Mesenteric fat pad (tissue), 1 donor: ENCODE results near the gene KIF16B. TPM values are rescaled to one million over a fixed set of nuclear protein-coding genes. Genes with fewer than 3 reads are reported as not detected.
A peak's percentile ranks its signal among the peaks of the same experiment; 100 is the strongest.
"Not testable (repeated sequence)": the region's sequence is repeated elsewhere in the genome, so short reads cannot be mapped to it uniquely, and the experiment has no call there.

Experiments used
- DNase-seq: peaks from one replicate; pipeline ENCODE4 v3.0.0-alpha.2; 2020; ENCODE audit warnings: low spot score
- long read RNA-seq: library from polyadenylated mRNA; unstranded; transcript quantifications from one replicate; pipeline ENCODE4 v2.0.0, GENCODE V29; 2020
- total RNA-seq: library from RNA; stranded (reverse); fragmentation: NEBNext Ultra II Directional; extraction: Animal tissue kit (Norgen Biotek cat#: 25700); gene quantifications from one replicate; pipeline ENCODE4 v1.2.1, GENCODE V29; 2021
- donor health status: DM: yes; HTN: yes; CAD: no.

Gene KIF16B
- 19.7 TPM for total RNA-seq
- long read RNA-seq, partial matches to known transcripts, result 100 of 117 reads
- long read RNA-seq, other reads (novel, unspliced or antisense), result 17 of 117 reads

- DNase-seq, result peak; percentile 97
Measured at GRCh38 chr20:16573001-16573965, at the start of gene KIF16B. TSS of gene KIF16B (minus strand) at chr20:16573448. CDS start at chr20:16573275, 173 bp downstream.

DNA sequence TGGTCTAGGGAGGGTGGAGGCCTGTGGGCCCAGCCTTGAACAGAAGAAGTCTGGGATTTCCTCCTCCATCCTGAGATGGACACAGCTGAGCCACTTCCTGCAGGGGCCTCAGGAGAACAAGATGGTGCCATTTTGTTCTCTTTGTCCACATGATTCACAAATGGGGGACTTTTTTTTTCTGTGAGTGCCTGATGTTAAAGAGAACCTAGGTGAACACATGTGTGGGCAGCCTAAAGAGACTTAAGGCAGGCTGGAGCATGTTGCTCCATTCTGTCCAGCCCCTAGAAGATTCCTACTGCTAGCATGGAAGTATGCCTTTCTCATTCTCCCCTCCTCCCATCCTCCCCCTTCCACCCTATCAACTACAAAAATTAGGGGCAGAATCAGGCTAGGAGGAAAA is 49.3 kb upstream of the KIF16B start:
- no peak for DNase-seq

- no peak for DNase-seq
Measured at GRCh38 chr20:16621435-16622141, 48.3 kb upstream of the KIF16B start.

GRCh38 chr20:16620961-16621360 is 47.7 kb upstream of the KIF16B start:
- no peak for DNase-seq

- DNase-seq, result no peak
Measured at GRCh38 chr20:16619953-16620352, 46.7 kb upstream of the KIF16B start.

DNA sequence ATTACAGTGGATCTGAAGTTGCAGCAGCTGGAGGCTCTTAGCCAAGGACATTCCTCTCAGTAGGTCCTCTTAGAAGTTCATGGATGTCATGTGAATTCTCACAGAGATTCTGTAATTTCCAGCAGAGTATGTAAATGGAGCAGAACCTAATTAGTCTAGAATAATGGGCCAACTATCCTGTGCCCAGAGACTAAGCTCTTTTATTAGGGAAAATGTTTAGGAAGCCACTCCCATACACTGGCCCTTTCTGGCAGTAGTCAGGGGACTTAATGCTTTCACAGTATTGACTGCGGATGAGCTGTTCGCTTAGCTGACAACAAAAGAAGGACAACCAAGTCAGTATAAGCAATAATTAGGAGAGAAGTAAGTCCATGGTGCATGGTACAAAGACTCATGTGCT is 43.8 kb upstream of the KIF16B start:
- no peak for DNase-seq

DNA sequence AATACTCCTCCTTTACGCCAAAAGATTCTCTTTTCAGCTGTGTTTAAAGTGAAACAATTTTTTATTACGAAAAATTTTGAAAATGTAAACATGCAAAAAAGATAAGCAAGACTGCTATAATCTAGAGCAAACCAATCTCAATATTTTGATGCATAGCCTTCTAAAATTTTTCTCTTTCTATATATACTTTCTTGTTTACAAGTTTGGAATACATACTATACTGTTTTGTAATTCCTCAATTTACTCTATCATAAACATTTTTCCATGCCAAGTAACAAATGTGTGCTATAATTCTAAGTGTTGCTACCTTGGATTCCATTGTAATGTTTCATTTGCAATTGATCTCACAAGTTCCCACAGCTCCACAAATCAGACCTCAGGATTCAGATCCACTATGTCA is 43.1 kb upstream of the KIF16B start:
- DNase-seq, result no peak

DNA sequence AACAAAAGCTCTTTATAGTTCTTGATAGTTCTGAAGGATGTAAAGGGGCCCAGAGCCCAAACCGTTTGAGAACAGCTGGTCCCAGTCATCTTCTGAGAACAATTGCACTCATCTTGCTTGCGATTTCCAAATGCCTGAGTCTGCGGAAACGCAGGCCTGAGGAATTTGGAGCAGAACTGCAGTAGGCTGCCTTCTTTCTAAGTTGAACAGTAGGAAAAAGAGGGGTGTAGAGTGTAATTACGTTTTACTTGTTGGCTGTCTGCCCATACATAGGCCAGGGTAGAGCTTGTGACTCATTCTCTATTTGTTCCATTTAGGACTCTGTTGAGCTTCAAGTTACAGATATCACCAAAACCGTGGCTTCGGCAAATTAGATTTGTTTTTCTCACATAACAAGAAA is 42.0 kb upstream of the KIF16B start:
- DNase-seq, result no peak

DNA sequence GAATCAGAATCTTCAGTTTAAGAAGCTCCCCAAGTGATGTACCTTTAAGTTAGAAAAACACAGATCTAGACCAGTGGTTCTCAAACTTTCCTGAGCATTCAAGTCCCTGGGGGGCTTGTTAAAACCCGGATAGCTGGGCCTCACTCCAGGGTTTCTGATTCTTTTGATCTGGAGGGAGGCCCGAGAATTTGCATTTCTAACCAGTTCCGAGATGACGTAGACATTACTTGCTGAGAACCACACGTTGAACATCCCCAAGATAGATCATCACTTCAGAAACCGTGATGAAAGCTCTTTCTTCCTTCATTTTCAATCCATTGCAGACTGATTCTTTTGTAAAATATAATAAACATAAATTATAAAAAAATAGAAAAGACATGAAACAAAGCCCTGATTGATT is 40.7 kb upstream of the KIF16B start:
- DNase-seq, result no peak

GRCh38 chr20:16612706-16613105 is 39.5 kb upstream of the KIF16B start:
- no peak for DNase-seq

DNA sequence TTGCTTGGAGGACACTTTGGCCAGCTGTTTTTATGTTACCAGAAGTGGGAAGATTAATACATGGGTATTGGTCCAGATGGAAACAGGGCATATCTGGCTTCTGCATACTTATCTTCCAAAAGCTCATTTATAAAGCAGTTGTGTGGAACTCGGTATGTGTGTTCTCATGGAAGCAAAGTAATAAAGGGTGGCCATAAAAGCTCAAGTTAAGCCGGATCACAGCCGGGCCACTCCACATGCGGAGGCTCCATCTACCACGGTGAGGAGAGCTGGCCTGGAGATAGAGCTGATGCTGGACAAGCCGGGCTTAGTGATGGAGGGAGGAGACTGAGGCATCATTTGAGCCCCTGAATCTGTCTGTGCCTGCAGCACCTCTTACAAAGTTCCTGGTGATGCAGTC is 38.6 kb upstream of the KIF16B start:
- DNase-seq, result no peak

GRCh38 chr20:16609066-16609465 is 35.8 kb upstream of the KIF16B start:
- no peak for DNase-seq

DNA sequence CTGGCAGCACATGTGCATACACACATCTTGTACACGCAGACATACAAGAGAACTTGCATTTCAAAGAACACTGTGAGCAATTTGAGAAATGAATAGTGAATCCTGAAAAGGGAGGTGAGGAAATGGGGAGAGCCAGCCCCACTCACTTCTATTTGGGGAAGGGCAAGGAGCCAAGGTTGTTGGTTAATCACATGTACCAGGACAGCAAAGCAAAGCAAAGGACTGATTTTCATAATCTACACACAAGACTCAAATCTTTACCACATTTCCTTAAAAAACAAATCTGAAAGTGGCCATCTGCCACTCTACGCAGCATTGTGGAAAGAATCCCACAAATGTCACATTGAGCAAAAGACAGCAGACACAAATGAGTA is 35.0 kb upstream of the KIF16B start:
- DNase-seq, result no peak

GRCh38 chr20:16607364-16608276 is 34.4 kb upstream of the KIF16B start:
- no peak for DNase-seq

GRCh38 chr20:16606468-16607070 is 33.3 kb upstream of the KIF16B start:
- no peak for DNase-seq

DNA sequence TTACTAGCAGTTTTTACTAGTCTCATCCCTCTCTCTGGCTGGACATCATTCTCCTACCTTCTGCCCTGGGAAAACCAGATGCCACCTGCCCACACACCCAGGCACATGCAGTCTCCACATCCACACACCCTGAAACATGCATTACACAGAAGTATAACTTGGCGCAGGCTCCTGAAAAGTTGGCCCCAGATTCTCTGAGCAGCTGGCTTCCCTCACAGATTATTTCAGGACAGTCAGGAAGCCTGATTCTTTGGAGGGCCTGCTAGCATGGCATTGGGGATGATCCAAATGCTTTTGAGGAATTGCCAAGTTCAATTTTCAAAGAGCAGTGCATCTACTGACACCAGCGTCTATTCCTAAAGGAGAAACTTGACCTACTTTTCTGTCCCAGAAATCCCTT is 27.8 kb upstream of the KIF16B start:
- no peak for DNase-seq

DNA sequence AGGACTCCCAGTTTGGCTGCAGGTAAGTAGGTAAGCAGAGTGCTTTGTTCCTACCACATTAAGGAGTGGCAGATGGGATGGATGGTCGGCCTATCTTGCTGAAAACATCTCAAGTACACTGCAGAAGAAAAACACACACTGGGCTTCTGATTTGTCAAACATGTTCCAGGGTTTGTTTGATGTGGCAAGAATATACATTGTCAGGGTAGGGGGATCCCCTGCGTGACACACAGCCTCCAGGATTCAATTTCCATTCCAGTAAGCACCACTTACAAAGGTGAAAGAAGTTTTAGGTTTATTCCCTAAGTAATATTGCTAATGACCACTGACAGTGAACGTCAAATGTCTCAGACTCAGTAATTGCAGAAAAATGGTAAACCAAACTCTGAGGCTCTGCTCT is 26.0 kb upstream of the KIF16B start:
- no peak for DNase-seq

GRCh38 chr20:16596991-16597390 is 23.7 kb upstream of the KIF16B start:
- no peak for DNase-seq

- DNase-seq, result not testable (repeated sequence)
Measured at GRCh38 chr20:16596404-16596803, 23.2 kb upstream of the KIF16B start.

DNA sequence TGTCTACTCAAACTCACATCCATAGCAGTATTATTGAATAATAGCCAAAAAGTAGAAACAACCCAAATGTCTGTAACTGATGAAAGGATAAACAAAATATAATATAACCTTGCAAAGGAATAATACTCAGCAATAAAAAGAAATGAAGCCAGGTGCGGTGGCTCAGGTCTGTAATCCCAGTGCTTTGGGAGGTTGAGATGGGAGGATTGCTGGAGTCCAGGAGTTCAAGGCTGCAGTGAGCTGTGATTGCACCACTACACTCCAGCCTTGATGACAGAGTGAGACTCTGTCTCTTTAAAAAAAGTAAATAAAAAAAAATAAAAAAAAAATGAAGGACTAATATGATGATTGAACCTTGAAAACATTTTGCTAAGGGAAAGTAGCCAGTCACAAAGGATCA is 22.1 kb upstream of the KIF16B start:
- no peak for DNase-seq
